ENCODE measurements around the gene LIPN. TPM values are rescaled to one million over a fixed set of nuclear protein-coding genes. Genes with fewer than 3 reads are reported as not detected.

LIPN gene
- total and polyA plus RNA-seq, 2 of the 8 experiments (the other 6 are each of a cell fraction or from before 2014, with no cell fraction given) = not detected

DNA sequence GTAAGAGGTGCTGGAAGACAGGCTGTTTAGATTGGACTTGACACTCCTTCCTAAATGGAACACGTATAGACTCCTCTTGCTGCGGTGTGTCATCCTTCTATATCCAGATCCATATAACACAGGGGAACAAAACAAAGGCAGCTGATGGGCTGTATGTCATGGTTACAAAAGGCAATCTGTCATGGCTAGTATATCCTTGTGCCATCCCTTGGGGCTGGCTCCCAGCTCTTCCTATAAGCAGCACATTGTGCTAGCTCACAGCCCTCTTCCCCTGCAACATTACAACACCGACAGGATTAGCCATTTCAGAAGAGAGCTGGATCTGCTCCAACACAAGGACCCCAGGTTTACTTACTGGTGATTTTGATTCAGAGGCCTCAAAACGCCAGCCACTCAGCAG is 38.4 kb upstream of the LIPN start:
- no peak overlapping the region for H3K4ac ChIP-seq (replicated peaks; ENCODE audit: insufficient read length, low read depth, low read length)
- H3K36me3 ChIP-seq (ENCODE audit: control insufficient read depth in 2 of 4, insufficient read depth in 4 of 4, low read length in 3 of 4) = no peaks in the 10 kb centered on the region
- CTCF ChIA-PET (ENCODE audit: partially characterized antibody) = interaction anchor here (0.7 to 1.8 kb wide), 7 partner anchors 9 to 212 kb away, joined by 3 to 5 read pairs (median 4); no protein-coding TSS in a partner anchor
- no peak overlapping the region for H4K5ac ChIP-seq (ENCODE audit: insufficient read length, low read depth, low read length)
- no peak overlapping the region for H2BK15ac ChIP-seq (ENCODE audit: low read length)
- 86% methylated on average over 4 of the region's 4 CpGs; no CpG with 5 or more reads in 1 of the 2 experiments for WGBS, 2 experiments (ENCODE audit: extremely low coverage in 1 of 2, insufficient coverage in 1 of 2, insufficient read length in 1 of 2, insufficient replicate concordance in 2 of 2, low coverage in 1 of 2, low lambda C conversion rate in 2 of 2, missing lambda C conversion rate in 1 of 2)
- no peak overlapping the region for H4K91ac ChIP-seq (replicated peaks; ENCODE audit: insufficient read length, low read length)
- H3K27me3 ChIP-seq (replicated peaks in 1 of 4; ENCODE audit: control insufficient read depth in 3 of 4, extremely low read depth in 1 of 4, insufficient read depth in 3 of 4, low read length in 3 of 4) = peaks cover 0 to 2% (median 0%) of the 10 kb centered on the region in 4 experiments; a peak in 2 of 7 replicates
- TF ChIP-seq ATF2 (IDR thresholded peaks at IDR 0.05; ENCODE audit: low read length) (no peak), KDM5A (IDR thresholded peaks at IDR 0.05; ENCODE audit: low read length) (no peak), CBX5 (IDR thresholded peaks at IDR 0.05; ENCODE audit: low read depth, low read length) (no peak), E2F6 (IDR thresholded peaks at IDR 0.05) (no peak), CTBP2 (IDR thresholded peaks at IDR 0.05; ENCODE audit: borderline replicate concordance, insufficient read depth, insufficient read length, low read length) (no peak), JUN (IDR thresholded peaks at IDR 0.05; ENCODE audit: low read depth, low read length) (no peak), SP1 (IDR thresholded peaks at IDR 0.05; ENCODE audit: low read depth, low read length) (no peak), FOSL1 (IDR thresholded peaks at IDR 0.05; ENCODE audit: insufficient read depth, low read depth, low read length) (no peak), CREB1 (IDR thresholded peaks at IDR 0.05) (no peak), POLR2AphosphoS5 (IDR thresholded peaks at IDR 0.05; ENCODE audit: low read depth, low read length) (no peak), SIRT6 (IDR thresholded peaks at IDR 0.05; ENCODE audit: low read length) (no peak), JUND (IDR thresholded peaks at IDR 0.05; ENCODE audit: low read length) (no peak), TCF12 (IDR thresholded peaks at IDR 0.05; ENCODE audit: low read depth, low read length) (no peak)
- H3K56ac ChIP-seq (replicated peaks; ENCODE audit: insufficient read length, low read depth, low read length) = no peak overlapping the region
- H2BK20ac ChIP-seq (ENCODE audit: low read length) = no peak overlapping the region
- H3K9ac ChIP-seq (replicated peaks in 1 of 4; ENCODE audit: extremely low read depth in 1 of 4, low read depth in 3 of 4, low read length in 3 of 4) = no peak overlapping the region
- H3K23me2 ChIP-seq (ENCODE audit: low read depth, low read length) = no peaks in the 10 kb centered on the region; the same call in 1 of the 2 replicates
- no peak overlapping the region for H2BK5ac ChIP-seq (ENCODE audit: low read depth, low read length)
- H2BK12ac ChIP-seq (ENCODE audit: low read depth, low read length) = no peak overlapping the region
- H3K27ac ChIP-seq (ENCODE audit: low read depth, low read length) = no peak overlapping the region
- no peak overlapping the region for H3K4me2 ChIP-seq (ENCODE audit: insufficient read depth in 1 of 2, low read depth in 2 of 2, low read length in 2 of 2)
- H3K4me3 ChIP-seq (ENCODE audit: extremely low read depth in 1 of 4, insufficient read depth in 2 of 4, low read depth in 3 of 4, low read length in 4 of 4) = no peak overlapping the region
- no peak overlapping the region for H2AFZ ChIP-seq (ENCODE audit: low read length)
- H2AK5ac ChIP-seq (ENCODE audit: low read depth, low read length) = no peak overlapping the region
- H3K79me2 ChIP-seq (ENCODE audit: control insufficient read depth in 1 of 2, insufficient read depth in 2 of 2, low read length in 2 of 2) = no peaks in the 10 kb centered on the region
- H3K14ac ChIP-seq (ENCODE audit: insufficient read length) = no peak overlapping the region
- FAIRE-seq = no peak
- H3K23ac ChIP-seq (ENCODE audit: insufficient read length) = no peak overlapping the region
- no peaks in the 10 kb centered on the region for H3K79me1 ChIP-seq (ENCODE audit: low read depth, low read length)
- no peaks in the 10 kb centered on the region for H3K4me1 ChIP-seq (replicated peaks in 1 of 4; ENCODE audit: control insufficient read depth in 3 of 4, insufficient read depth in 4 of 4, low read length in 3 of 4)
- no peaks in the 10 kb centered on the region for H4K20me1 ChIP-seq (replicated peaks in 1 of 2; ENCODE audit: control insufficient read depth in 1 of 2, insufficient read depth in 2 of 2, low read length in 2 of 2)
- POLR2A ChIA-PET (ENCODE audit: partially characterized antibody) = no interaction called here
- no peak overlapping the region for H4K8ac ChIP-seq (ENCODE audit: extremely low read depth, insufficient read depth, low read length)
- no peak overlapping the region for H2BK120ac ChIP-seq (replicated peaks; ENCODE audit: low read depth, low read length)
- no peaks in the 10 kb centered on the region for H3K9me3 ChIP-seq (ENCODE audit: insufficient read depth in 2 of 2, low read depth in 1 of 2, low read length in 1 of 2)
- H3K18ac ChIP-seq (ENCODE audit: extremely low read depth, low read length) = no peak overlapping the region
- no peak for DNase-seq (ENCODE audit: low read depth in 1 of 2, low spot score in 2 of 2)
